SHP77 (cell line): Measurements from ENCODE around the gene GPR21.

Source experiments
- DNase-seq, 2 experiments: peaks; one replicate each; lab custom pipeline; 2025; lab: John Stamatoyannopoulos, UW

GPR21 gene

DNA sequence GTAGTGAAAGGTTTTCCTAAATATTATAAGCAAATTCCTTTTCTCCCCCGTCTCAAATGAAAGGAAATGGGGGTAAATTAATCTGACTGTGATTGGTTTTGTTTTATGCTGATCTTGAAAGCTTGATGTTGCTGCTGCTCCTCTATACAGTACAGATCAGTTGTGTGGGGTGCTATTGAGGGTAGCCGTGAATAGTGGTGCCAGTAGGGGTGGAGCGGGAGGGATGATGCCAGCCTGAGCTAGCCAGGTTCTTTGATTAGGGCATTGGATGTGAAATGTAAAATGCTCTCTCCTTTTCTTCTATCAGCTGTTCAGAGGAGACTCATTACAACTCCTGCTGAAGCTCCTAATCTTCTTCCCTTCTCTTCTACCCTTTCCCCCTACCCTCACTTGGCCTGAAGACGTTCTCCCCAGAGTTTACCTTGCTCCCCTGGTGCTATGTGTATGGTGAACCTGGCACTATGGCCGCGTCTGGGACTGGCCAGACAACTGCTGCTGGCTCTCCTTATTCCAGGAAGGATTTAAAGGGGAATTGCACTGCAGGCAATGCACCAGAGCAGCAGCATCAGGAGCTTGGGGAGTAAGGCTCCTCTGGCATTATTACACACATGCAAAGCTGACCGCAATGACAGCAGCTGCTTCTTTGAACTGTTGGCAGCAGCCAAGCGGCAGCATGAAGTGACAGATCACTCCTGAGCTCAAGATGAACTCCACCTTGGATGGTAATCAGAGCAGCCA lies 566 bp downstream of the GPR21 start:
- no peak for DNase-seq

GRCh38 chr9:123034881-123035510 lies 1.5 kb downstream of the GPR21 start:
- no peak for DNase-seq

DNA sequence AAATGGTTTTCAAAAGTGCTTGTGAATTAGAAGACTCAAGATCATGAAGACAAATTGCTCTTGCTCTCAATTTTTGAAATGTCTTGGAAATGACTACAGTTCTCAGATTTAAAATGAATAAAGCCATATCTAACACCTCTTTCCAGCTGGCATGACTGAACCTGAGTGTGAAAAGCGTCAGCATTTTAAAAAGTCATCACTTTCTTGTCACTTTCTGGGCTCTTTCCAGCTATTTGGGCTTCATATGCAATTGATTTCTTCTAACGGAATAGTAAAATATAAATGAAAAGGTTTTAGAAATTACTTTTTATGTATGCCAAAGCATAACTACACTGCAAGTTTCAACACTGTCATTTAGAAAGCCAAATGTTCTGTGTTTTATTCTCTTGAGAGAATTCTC lies 2.3 kb downstream of the GPR21 start:
- DNase-seq = no peak

- DNase-seq = no peak
These were observed 3.6 kb downstream of the GPR21 start for GRCh38 chr9:123036893-123037545.

GRCh38 chr9:123039617-123040219 lies 6.3 kb downstream of the GPR21 start:
- no peak for DNase-seq

DNA sequence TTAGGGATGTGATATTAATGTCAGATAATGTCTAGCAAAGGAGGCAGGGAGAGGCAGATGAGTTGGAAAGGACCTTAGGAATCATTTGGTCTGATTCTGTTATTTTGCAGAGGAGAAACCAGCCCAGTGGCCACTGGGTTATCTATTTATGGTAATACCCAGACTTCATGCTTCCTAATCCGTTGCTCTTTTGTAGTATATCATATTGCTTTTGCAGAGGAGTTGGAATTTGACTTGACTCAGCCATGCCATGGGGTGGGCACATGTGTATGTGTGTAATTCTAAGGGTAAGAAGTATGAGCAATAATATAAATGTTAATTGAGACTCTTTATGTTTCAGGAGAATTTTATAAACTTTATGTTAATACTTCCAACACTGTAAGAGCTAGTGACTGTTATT lies 7.3 kb downstream of the GPR21 start:
- DNase-seq = no peak

GRCh38 chr9:123041489-123041888 lies 8.0 kb downstream of the GPR21 start:
- no peak for DNase-seq

- no peak for DNase-seq
These were observed 9.8 kb downstream of the GPR21 start for GRCh38 chr9:123043081-123043939.

GRCh38 chr9:123044586-123044985 lies 11.1 kb downstream of the GPR21 start:
- DNase-seq = no peak

DNA sequence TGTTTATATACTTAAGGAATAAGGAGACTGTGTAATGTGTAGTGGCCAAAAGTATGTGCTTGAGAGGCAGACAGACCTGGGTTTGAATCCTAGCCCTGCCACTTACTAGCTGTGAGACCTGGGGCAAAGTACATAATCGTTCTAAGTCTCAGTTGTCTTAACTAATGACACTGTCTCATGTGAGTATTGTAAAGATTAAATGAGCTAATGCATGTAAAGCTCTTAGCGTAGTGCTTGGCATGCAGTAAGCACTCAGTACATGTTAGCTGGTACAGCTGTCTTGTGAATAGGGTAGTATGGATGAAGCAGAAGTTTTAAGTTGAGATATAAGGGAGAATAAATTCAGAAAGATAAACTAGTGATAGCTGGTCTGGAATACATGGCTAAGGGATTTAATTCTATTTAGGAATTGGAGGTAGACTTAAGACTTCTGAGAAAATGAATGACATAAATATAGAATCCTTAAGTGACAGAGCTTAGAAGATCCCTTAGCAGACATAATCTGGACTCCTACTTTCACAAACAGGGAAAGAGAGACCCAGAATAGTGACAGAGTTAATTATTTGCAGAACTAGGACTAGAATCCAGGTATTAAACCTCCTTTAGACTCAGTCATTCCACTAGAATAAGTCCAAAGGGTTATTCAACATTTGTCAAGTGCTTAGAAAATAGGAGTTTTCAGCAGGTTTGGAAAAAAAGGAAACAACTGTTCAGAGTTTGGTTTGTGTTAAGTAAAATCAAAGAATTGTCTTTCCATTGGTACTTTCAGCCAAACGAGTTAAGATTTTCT lies 13.1 kb downstream of the GPR21 start:
- DNase-seq = no peak

DNA sequence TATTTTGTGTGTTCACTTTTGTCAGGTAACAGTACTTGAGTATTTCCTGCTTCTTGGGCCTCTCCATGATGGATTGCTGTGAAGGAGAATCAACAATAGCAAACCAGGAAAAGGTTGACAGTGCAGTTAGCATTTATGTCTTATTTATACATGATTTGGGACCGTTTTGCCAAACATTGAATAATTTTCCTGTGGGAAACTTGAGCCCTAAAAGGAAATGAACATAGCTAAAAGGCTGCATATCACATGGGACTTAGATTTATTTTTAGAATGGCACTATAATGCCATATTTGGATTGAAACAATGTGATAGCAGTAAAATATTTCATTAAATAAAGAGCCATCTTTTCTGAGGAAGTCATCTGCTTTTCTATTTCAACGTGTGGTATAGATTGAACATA lies 15.3 kb downstream of the GPR21 start:
- no peak for DNase-seq

GRCh38 chr9:123049589-123050222 lies 16.2 kb downstream of the GPR21 start:
- DNase-seq = no peak

- DNase-seq = no peak
These were observed 19.6 kb downstream of the GPR21 start for GRCh38 chr9:123053046-123053445.

DNA sequence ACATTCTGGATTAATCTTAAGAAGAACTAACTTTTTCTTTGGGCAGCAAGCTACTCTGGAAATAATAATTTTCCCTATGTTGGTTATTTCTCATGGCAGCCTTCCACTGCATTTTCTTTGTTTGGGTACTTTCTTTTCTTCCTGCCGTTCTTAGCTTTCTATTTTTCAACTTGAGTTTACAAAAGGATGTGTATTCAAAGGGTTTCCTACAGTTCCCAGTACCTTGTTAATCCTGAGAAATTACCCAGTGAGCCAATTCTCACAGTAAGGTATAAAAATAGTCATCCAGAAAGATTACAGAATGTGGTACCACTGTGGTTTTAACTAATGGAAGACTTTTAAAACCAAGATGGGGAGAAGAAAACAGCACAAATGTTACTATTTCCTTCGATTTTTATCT lies 20.2 kb downstream of the GPR21 start:
- no peak for DNase-seq

GRCh38 chr9:123058834-123059233 lies 25.4 kb downstream of the GPR21 start:
- DNase-seq = no peak

DNA sequence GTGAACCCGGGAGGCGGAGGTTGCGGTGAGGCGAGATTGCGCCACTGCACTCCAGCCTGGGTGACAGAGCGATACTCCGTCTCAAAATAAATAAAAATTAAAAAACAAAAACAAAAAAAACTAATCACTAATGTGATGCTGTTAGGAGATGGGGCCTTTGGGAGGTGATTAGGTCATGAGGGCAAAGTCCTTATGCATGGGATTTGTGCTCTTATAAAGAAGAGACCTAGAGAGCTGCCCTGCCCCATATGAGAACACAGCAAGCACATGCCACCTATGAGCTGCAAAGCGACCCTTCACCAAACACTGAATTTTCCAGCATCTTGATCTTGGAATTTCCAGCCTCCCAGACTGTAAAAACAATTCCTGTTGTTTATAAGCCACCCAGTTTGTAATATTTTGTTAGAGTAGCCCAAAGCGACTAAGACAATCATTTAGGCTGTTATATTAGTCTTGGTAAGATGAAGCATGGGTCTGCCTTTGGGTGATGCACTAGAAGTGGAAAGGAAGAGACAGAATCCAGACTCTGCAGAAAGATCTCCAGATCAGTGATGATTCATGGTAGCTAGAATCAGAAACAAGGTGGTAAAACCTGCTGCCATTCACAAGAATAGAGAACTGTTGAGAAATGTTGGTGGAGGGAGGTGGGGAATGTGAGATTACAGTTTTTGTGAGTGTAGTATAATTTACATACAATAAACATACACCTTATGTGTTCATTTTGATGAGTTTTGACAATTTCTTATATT lies 26.2 kb downstream of the GPR21 start:
- no peak for DNase-seq

- no peak for DNase-seq
These were observed 27.7 kb downstream of the GPR21 start for GRCh38 chr9:123061216-123061615.

GRCh38 chr9:123062351-123063176 lies 29.1 kb downstream of the GPR21 start:
- no peak for DNase-seq

DNA sequence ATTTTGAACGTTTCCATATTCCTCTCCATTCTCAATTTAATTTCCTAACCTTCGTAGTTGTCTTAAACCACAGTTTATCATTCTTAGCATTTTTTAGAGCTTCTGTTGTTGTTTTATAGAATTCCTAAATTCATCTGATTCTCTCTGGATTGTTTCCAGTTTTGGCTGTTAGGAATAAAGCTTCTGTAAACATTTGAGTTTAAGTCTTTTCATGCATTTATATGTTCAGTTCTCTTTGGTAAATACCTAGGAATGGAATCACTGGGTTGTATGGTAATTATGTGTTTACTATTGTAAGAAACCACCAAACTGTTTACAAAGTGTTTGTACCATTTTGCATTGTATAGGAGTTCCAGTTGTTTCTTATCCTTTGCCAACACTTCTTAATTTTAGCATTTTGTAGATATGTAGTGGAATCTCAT lies 29.7 kb downstream of the GPR21 start:
- DNase-seq = no peak
